H1 (cell line): Measurements from ENCODE around the gene C1QTNF1. TPM values are rescaled to one million over a fixed set of nuclear protein-coding genes. Genes with fewer than 3 reads are reported as not detected.

Experiments
- CHD2 ChIP-seq: IDR thresholded peaks from 2 replicates; pipeline ENCODE4 v1.6.1; 2012; ENCODE audit warnings: low read length, improper control_type of control experiment
- FOSL1 ChIP-seq: IDR thresholded peaks from 2 replicates; pipeline ENCODE4 v1.6.1; 2011; ENCODE audit warnings: mild to moderate bottlenecking, low read depth, low read length, moderate library complexity; ENCODE audit not compliant: insufficient read depth
- JUN ChIP-seq: IDR thresholded peaks from 2 replicates; pipeline ENCODE4 v1.6.1; 2011; ENCODE audit warnings: low read depth, mild to moderate bottlenecking, improper control_type of control experiment, low read length
- JUND ChIP-seq: IDR thresholded peaks from 2 replicates; pipeline ENCODE4 v1.6.1; 2011; ENCODE audit warnings: mild to moderate bottlenecking, improper control_type of control experiment, low read length
- RXRA ChIP-seq: IDR thresholded peaks from 2 replicates; pipeline ENCODE4 v1.6.1; 2011; ENCODE audit warnings: low read depth, mild to moderate bottlenecking, low read length, moderate library complexity; ENCODE audit not compliant: insufficient read depth
- SIRT6 ChIP-seq: IDR thresholded peaks from one replicate; pipeline ENCODE4 v1.7.1; 2012; ENCODE audit warnings: low read length, inconsistent platforms
- SP2 ChIP-seq: IDR thresholded peaks from 2 replicates; pipeline ENCODE4 v1.6.1; 2012; ENCODE audit warnings: mild to moderate bottlenecking, low read length, inconsistent platforms
- SP4 ChIP-seq: IDR thresholded peaks from 2 replicates; pipeline ENCODE4 v1.6.1; 2012; ENCODE audit warnings: low read length, inconsistent platforms
- TCF12 ChIP-seq: IDR thresholded peaks from 2 replicates; pipeline ENCODE4 v1.6.1; 2011; ENCODE audit warnings: low read depth, mild to moderate bottlenecking, low read length
- polyA plus RNA-seq, 7 experiments: library from polyadenylated mRNA; depleted of rRNA in 3 of 7; stranded (reverse) in 5 of 7; unstranded in 2 of 7; fragments of >200 nt in 5 of 7; fragments of 200-250 nt in 2 of 7; gene quantifications; 1 replicate in 5 of 7; 2 replicates in 1 of 7; 4 replicates in 1 of 7; pipeline versions ENCODE4 v1.2.1 to v1.2.3, GENCODE V29; 2011 to 2013; ENCODE audit warnings: missing spikeins in 2 of 7, mixed read lengths in 2 of 7
- total RNA-seq: library from RNA; stranded (reverse); fragmentation: NEBNext Ultra II Directional; extraction: Animal tissue kit (Norgen Biotek cat#: 25700); gene quantifications from 2 replicates; pipeline ENCODE4 v1.2.1, GENCODE V29; 2021
- TF ChIP-seq, protein P1 (sequence below): fragments of 300-600 bp; sonication (generic); IDR thresholded peaks from 2 replicates; pipeline ENCODE4 v1.7.1; 2012; ENCODE audit warnings: low read length, moderate library complexity, mild to moderate bottlenecking, inconsistent platforms; ENCODE audit not compliant: insufficient replicate concordance
- TF ChIP-seq, protein P2 (sequence below), 3 experiments: IDR thresholded peaks; 1 replicate in 2 of 3; 2 replicates in 1 of 3; pipeline versions ENCODE4 v1.5.1 to v1.6.1; 2011; ENCODE audit warnings: low read length in 3 of 3, mild to moderate bottlenecking in 3 of 3, inconsistent platforms in 2 of 3, low read depth in 1 of 3, moderate library complexity in 1 of 3; ENCODE audit not compliant: insufficient read depth in 1 of 3; ENCODE audit errors: control extremely low read depth in 1 of 3

Gene C1QTNF1
- total and polyA plus RNA-seq, 2 of the 8 experiments (the other 6 are each of a cell fraction or from before 2014, with no cell fraction given): 1.5 to 2.5 TPM

DNA sequence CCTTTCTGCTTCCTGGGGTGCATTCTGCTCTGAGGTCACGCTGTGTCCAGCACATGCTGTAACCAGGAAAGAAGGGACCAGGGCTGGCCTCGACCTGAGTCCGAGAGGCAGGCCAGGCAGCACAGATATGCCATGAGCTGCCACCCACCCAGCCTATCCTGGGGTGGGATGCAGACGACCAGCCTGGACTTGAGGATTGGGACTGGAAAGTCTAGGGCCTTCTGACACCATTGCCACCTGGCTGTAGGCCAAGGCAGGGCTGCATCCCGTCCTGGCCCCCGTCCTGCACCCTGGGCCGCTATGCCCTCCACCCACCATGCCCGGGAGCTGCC, 65.0 kb downstream of the C1QTNF1 start (continued):
- TF ChIP-seq, protein P1, sequence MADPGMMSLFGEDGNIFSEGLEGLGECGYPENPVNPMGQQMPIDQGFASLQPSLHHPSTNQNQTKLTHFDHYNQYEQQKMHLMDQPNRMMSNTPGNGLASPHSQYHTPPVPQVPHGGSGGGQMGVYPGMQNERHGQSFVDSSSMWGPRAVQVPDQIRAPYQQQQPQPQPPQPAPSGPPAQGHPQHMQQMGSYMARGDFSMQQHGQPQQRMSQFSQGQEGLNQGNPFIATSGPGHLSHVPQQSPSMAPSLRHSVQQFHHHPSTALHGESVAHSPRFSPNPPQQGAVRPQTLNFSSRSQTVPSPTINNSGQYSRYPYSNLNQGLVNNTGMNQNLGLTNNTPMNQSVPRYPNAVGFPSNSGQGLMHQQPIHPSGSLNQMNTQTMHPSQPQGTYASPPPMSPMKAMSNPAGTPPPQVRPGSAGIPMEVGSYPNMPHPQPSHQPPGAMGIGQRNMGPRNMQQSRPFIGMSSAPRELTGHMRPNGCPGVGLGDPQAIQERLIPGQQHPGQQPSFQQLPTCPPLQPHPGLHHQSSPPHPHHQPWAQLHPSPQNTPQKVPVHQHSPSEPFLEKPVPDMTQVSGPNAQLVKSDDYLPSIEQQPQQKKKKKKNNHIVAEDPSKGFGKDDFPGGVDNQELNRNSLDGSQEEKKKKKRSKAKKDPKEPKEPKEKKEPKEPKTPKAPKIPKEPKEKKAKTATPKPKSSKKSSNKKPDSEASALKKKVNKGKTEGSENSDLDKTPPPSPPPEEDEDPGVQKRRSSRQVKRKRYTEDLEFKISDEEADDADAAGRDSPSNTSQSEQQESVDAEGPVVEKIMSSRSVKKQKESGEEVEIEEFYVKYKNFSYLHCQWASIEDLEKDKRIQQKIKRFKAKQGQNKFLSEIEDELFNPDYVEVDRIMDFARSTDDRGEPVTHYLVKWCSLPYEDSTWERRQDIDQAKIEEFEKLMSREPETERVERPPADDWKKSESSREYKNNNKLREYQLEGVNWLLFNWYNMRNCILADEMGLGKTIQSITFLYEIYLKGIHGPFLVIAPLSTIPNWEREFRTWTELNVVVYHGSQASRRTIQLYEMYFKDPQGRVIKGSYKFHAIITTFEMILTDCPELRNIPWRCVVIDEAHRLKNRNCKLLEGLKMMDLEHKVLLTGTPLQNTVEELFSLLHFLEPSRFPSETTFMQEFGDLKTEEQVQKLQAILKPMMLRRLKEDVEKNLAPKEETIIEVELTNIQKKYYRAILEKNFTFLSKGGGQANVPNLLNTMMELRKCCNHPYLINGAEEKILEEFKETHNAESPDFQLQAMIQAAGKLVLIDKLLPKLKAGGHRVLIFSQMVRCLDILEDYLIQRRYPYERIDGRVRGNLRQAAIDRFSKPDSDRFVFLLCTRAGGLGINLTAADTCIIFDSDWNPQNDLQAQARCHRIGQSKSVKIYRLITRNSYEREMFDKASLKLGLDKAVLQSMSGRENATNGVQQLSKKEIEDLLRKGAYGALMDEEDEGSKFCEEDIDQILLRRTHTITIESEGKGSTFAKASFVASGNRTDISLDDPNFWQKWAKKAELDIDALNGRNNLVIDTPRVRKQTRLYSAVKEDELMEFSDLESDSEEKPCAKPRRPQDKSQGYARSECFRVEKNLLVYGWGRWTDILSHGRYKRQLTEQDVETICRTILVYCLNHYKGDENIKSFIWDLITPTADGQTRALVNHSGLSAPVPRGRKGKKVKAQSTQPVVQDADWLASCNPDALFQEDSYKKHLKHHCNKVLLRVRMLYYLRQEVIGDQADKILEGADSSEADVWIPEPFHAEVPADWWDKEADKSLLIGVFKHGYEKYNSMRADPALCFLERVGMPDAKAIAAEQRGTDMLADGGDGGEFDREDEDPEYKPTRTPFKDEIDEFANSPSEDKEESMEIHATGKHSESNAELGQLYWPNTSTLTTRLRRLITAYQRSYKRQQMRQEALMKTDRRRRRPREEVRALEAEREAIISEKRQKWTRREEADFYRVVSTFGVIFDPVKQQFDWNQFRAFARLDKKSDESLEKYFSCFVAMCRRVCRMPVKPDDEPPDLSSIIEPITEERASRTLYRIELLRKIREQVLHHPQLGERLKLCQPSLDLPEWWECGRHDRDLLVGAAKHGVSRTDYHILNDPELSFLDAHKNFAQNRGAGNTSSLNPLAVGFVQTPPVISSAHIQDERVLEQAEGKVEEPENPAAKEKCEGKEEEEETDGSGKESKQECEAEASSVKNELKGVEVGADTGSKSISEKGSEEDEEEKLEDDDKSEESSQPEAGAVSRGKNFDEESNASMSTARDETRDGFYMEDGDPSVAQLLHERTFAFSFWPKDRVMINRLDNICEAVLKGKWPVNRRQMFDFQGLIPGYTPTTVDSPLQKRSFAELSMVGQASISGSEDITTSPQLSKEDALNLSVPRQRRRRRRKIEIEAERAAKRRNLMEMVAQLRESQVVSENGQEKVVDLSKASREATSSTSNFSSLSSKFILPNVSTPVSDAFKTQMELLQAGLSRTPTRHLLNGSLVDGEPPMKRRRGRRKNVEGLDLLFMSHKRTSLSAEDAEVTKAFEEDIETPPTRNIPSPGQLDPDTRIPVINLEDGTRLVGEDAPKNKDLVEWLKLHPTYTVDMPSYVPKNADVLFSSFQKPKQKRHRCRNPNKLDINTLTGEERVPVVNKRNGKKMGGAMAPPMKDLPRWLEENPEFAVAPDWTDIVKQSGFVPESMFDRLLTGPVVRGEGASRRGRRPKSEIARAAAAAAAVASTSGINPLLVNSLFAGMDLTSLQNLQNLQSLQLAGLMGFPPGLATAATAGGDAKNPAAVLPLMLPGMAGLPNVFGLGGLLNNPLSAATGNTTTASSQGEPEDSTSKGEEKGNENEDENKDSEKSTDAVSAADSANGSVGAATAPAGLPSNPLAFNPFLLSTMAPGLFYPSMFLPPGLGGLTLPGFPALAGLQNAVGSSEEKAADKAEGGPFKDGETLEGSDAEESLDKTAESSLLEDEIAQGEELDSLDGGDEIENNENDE: no peak
- TF ChIP-seq SIRT6 (no peak), JUND (no peak), FOSL1 (no peak), TCF12 (no peak), SP4 (no peak), SP2 (no peak), RXRA (no peak), JUN (no peak), CHD2 (no peak)
- TF ChIP-seq, protein P2, sequence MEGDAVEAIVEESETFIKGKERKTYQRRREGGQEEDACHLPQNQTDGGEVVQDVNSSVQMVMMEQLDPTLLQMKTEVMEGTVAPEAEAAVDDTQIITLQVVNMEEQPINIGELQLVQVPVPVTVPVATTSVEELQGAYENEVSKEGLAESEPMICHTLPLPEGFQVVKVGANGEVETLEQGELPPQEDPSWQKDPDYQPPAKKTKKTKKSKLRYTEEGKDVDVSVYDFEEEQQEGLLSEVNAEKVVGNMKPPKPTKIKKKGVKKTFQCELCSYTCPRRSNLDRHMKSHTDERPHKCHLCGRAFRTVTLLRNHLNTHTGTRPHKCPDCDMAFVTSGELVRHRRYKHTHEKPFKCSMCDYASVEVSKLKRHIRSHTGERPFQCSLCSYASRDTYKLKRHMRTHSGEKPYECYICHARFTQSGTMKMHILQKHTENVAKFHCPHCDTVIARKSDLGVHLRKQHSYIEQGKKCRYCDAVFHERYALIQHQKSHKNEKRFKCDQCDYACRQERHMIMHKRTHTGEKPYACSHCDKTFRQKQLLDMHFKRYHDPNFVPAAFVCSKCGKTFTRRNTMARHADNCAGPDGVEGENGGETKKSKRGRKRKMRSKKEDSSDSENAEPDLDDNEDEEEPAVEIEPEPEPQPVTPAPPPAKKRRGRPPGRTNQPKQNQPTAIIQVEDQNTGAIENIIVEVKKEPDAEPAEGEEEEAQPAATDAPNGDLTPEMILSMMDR (IDR thresholded peaks at IDR 0.05; ENCODE audit: control extremely low read depth in 1 of 3, insufficient read depth in 1 of 3, low read depth in 1 of 3, low read length in 3 of 3): no peak
